Thyroid gland (tissue), 4 donors: Measurements from ENCODE around the gene MMP13.

Experiments
- POLR2A ChIP-seq, 2 donors: fragments of 450-650 bp; IDR thresholded peaks; one replicate each; pipeline ENCODE4 v1.6.1; 2017; ENCODE audit warnings: antibody characterized with exemption in 2 of 2, mild to moderate bottlenecking in 2 of 2, moderate library complexity in 1 of 2
- TF ChIP-seq, protein P1 (sequence below), 6 experiments: fragments of 200-600 bp in 3 of 6; fragments of 450-650 bp in 3 of 6; sonication (generic) in 3 of 6; IDR thresholded peaks; one replicate each; pipeline ENCODE4 v1.5.1; 2016 to 2019; ENCODE audit warnings: antibody characterized with exemption in 6 of 6, mild to moderate bottlenecking in 2 of 6, inconsistent platforms in 1 of 6, moderate library complexity in 1 of 6

DNA sequence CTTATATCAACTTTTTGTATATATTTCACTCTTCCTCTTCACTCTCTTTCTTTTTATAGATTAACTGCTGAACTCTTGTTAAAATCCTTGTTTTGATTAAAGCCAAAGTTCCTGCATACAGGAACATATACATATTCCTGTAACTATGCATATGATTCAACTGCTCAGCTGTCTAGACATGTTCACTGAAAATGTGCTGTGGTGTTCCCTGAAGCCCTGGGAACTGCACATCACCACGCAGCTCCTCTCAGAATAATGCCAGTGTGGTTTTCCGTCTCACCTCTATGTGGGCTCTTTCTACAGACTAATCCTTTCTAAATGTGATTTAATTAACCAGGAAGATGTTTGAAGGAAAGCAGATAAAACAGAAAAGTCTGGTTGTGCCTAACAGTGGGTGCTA, 55.2 kb downstream of the MMP13 start:
- TF ChIP-seq, protein P1, sequence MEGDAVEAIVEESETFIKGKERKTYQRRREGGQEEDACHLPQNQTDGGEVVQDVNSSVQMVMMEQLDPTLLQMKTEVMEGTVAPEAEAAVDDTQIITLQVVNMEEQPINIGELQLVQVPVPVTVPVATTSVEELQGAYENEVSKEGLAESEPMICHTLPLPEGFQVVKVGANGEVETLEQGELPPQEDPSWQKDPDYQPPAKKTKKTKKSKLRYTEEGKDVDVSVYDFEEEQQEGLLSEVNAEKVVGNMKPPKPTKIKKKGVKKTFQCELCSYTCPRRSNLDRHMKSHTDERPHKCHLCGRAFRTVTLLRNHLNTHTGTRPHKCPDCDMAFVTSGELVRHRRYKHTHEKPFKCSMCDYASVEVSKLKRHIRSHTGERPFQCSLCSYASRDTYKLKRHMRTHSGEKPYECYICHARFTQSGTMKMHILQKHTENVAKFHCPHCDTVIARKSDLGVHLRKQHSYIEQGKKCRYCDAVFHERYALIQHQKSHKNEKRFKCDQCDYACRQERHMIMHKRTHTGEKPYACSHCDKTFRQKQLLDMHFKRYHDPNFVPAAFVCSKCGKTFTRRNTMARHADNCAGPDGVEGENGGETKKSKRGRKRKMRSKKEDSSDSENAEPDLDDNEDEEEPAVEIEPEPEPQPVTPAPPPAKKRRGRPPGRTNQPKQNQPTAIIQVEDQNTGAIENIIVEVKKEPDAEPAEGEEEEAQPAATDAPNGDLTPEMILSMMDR (IDR thresholded peaks at IDR 0.05): no peak
- TF ChIP-seq POLR2A (IDR thresholded peaks at IDR 0.05): no peak
